Upper lobe of left lung (tissue), 6 donors: Measurements from ENCODE around the gene ARHGAP24. TPM values are rescaled to one million over a fixed set of nuclear protein-coding genes. Genes with fewer than 3 reads are reported as not detected.

Source experiments
- ATAC-seq, 2 donors: fragments of 200-7000 bp; cut with Tn5 transposase; one replicate each; pipeline ENCODE4 v1.9.1; 2022; ENCODE audit warnings: mild to moderate bottlenecking in 2 of 2, moderate library complexity in 2 of 2; ENCODE audit not compliant: low FRiP score in 2 of 2
- DNase-seq, 2 donors: peaks; one replicate each; pipeline ENCODE4 v3.0.0-alpha.2; 2019 to 2020
- H3K27ac ChIP-seq, 4 donors: fragments of 200-600 bp; sonication (generic); one replicate each; pipeline ENCODE4 v1.5.1; 2016 to 2019
- H3K27me3 ChIP-seq, 4 donors: fragments of 200-600 bp; sonication (generic); one replicate each; pipeline ENCODE4 v1.5.1; 2017 to 2019
- H3K36me3 ChIP-seq, 4 donors: fragments of 200-600 bp; sonication (generic); one replicate each; pipeline ENCODE4 v1.5.1; 2016 to 2019
- H3K4me1 ChIP-seq, 4 donors: fragments of 200-600 bp; sonication (generic); one replicate each; pipeline ENCODE4 v1.5.1; 2018 to 2019
- H3K4me3 ChIP-seq, 4 donors: fragments of 200-600 bp; sonication (generic); one replicate each; pipeline ENCODE4 v1.5.1; 2017 to 2019; ENCODE audit warnings: mild to moderate bottlenecking in 2 of 4, moderate library complexity in 1 of 4
- H3K9me3 ChIP-seq, 4 donors: fragments of 200-600 bp; sonication (generic); one replicate each; pipeline ENCODE4 v1.5.1; 2018 to 2019
- EP300 ChIP-seq, 4 donors: sonication (generic); formaldehyde crosslinking; IDR thresholded peaks; one replicate each; pipeline ENCODE4 v1.5.1; 2017; ENCODE audit warnings: antibody characterized with exemption in 4 of 4, control low read depth in 2 of 4
- POLR2A ChIP-seq, 4 donors: fragments of 450-650 bp; IDR thresholded peaks; one replicate each; pipeline ENCODE4 v1.5.1; 2016 to 2017; ENCODE audit warnings: antibody characterized with exemption in 4 of 4, mild to moderate bottlenecking in 2 of 4
- POLR2AphosphoS5 ChIP-seq, 2 donors: sonication (generic); formaldehyde crosslinking; IDR thresholded peaks; one replicate each; pipeline ENCODE4 v1.5.1; 2017; ENCODE audit warnings: antibody characterized with exemption in 2 of 2
- WGBS, 2 donors: methylation state at CpG; one replicate each; pipeline ENCODE4 v1.1.5; 2017 to 2018; 5-methylcytosine and 5-hydroxymethylcytosine counted together
- small RNA-seq, 4 donors: library from RNA; depleted of rRNA; stranded (forward); fragments of <200 nt; gene quantifications; one replicate each; pipeline ENCODE3, GENCODE V24; 2016
- total RNA-seq, 6 donors: library from RNA; depleted of rRNA in 4 of 6; stranded (reverse); fragments of >200 nt in 4 of 6; gene quantifications; one replicate each; pipeline versions ENCODE4 v1.1.0 to v1.2.1, GENCODE V29; 2016 to 2021
- TF ChIP-seq, protein P1 (sequence below), 6 experiments: fragments of 450-650 bp in 4 of 6; fragments of 200-600 bp in 2 of 6; sonication (generic) in 2 of 6; IDR thresholded peaks; one replicate each; pipeline ENCODE4 v1.5.1; 2016 to 2019; ENCODE audit warnings: antibody characterized with exemption in 6 of 6
- donor health status: DM: no; HTN: no; CAD: no; lungs with moderate emphysema.
- donor health status: DM: no; HTN: yes; CAD: no; lungs with severe emphysema.

Gene ARHGAP24
- total RNA-seq, 6 donors from 2014 or later, result 26.4 to 92.2 (median 52.4) TPM

DNA sequence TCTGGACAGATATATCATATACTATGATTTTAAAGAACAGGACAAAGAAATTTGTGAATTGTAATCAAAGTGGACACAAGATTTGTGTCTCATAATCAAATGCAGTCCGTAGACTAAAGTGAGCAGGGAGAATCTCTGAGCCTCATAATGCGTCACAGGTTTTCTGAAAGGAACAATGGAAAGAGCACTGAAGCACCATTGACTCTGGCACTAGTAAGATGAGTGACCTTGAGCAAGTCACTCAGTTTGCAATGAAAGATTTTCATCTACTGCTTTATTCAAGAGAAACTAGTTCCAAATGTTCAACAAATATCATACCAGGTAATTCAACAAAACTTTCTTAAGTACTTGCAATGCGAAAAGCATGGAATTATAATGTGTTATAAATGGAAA, 569.6 kb downstream of the ARHGAP24 start:
- peaks cover 0 to 8% (median 0%) of the 10 kb centered on the region in 4 donors for H3K4me1 ChIP-seq
- H3K36me3 ChIP-seq, result no peaks in the 10 kb centered on the region
- H3K27me3 ChIP-seq, result no peaks in the 10 kb centered on the region
- TF ChIP-seq EP300 (IDR thresholded peaks at IDR 0.05) (no peak), POLR2AphosphoS5 (IDR thresholded peaks at IDR 0.05) (no peak), POLR2A (IDR thresholded peaks at IDR 0.05) (no peak)
- TF ChIP-seq, protein P1, sequence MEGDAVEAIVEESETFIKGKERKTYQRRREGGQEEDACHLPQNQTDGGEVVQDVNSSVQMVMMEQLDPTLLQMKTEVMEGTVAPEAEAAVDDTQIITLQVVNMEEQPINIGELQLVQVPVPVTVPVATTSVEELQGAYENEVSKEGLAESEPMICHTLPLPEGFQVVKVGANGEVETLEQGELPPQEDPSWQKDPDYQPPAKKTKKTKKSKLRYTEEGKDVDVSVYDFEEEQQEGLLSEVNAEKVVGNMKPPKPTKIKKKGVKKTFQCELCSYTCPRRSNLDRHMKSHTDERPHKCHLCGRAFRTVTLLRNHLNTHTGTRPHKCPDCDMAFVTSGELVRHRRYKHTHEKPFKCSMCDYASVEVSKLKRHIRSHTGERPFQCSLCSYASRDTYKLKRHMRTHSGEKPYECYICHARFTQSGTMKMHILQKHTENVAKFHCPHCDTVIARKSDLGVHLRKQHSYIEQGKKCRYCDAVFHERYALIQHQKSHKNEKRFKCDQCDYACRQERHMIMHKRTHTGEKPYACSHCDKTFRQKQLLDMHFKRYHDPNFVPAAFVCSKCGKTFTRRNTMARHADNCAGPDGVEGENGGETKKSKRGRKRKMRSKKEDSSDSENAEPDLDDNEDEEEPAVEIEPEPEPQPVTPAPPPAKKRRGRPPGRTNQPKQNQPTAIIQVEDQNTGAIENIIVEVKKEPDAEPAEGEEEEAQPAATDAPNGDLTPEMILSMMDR (IDR thresholded peaks at IDR 0.05), result no peak
- H3K9me3 ChIP-seq, result no peaks in the 10 kb centered on the region
- WGBS, 2 donors, result 62 to 68% methylated on average over 3 of the region's 3 CpGs
- ATAC-seq (no peak), DNase-seq (no peak)
- H3K4me3 ChIP-seq, result no peak overlapping the region
- H3K27ac ChIP-seq, result no peak overlapping the region

- Histone ChIP-seq H3K9me3 (no peaks in the 10 kb centered on the region), H3K27ac (no peak overlapping the region), H3K4me3 (no peak overlapping the region), H3K27me3 (no peaks in the 10 kb centered on the region), H3K36me3 (no peaks in the 10 kb centered on the region), H3K4me1 (peaks cover 0 to 8% (median 0%) of the 10 kb centered on the region in 4 donors)
- 69 to 77% methylated on average over 1 of the region's 1 CpG for WGBS, 2 donors
- no peak for TF ChIP-seq POLR2A (IDR thresholded peaks at IDR 0.05)
- no peak for TF ChIP-seq EP300 (IDR thresholded peaks at IDR 0.05)
- no peak for TF ChIP-seq POLR2AphosphoS5 (IDR thresholded peaks at IDR 0.05)
- TF ChIP-seq, protein P1 (IDR thresholded peaks at IDR 0.05), result no peak
- no peak for DNase-seq
- no peak for ATAC-seq
Observed at GRCh38 chr4:86048426-86048825, 573.5 kb downstream of the ARHGAP24 start.

GRCh38 chr4:86050496-86050895, 575.5 kb downstream of the ARHGAP24 start:
- Histone ChIP-seq H3K27me3 (no peaks in the 10 kb centered on the region), H3K27ac (no peak overlapping the region), H3K36me3 (no peaks in the 10 kb centered on the region), H3K4me1 (no peaks in the 10 kb centered on the region), H3K9me3 (no peaks in the 10 kb centered on the region), H3K4me3 (no peak overlapping the region)
- 88 to 94% methylated on average over 1 of the region's 1 CpG for WGBS, 2 donors
- TF ChIP-seq, protein P1 (IDR thresholded peaks at IDR 0.05), result no peak
- TF ChIP-seq POLR2A (IDR thresholded peaks at IDR 0.05) (no peak), EP300 (IDR thresholded peaks at IDR 0.05) (no peak), POLR2AphosphoS5 (IDR thresholded peaks at IDR 0.05) (no peak)
- ATAC-seq (no peak), DNase-seq (no peak)

Small RNAs within 50 kb of the gene (small RNA-seq; reads per million reads assigned to genes)
- 0 reads per million in 4 donors for gene MIR4451
